H1 (cell line): Measurements from ENCODE around the gene NEGR1. TPM values are rescaled to one million over a fixed set of nuclear protein-coding genes. Genes with fewer than 3 reads are reported as not detected.

Experiments
- CTCF ChIA-PET: fragments of 300-600 bp; sonication (Branson Sonifier 250); formaldehyde crosslinking; loops from one replicate; lab custom pipeline; 2021; ENCODE audit not compliant: partially characterized antibody; lab: Charles Lee
- POLR2A ChIA-PET: fragments of 300-600 bp; sonication (Branson Sonifier 250); formaldehyde crosslinking; loops from one replicate; lab custom pipeline; 2021; ENCODE audit warnings: inconsistent platforms; ENCODE audit not compliant: partially characterized antibody; lab: Charles Lee
- DNase-seq, 2 experiments: peaks; one replicate each; pipeline versions ENCODE4 v3.0.0 to v3.0.0-alpha.2; 2010 to 2022; ENCODE audit warnings: low spot score in 2 of 2, low read depth in 1 of 2, mixed read lengths in 1 of 2
- FAIRE-seq: peaks from 2 replicates; lab custom pipeline; 2011; peaks lifted over from hg19 to GRCh38; lab: Jason Lieb, UNC
- H2AFZ ChIP-seq: 2 replicates; pipeline ENCODE4 v1.8.1; 2012; ENCODE audit warnings: low read length, inconsistent platforms
- H2AK5ac ChIP-seq: 2 replicates; pipeline ENCODE4 v1.6.1; 2013; ENCODE audit warnings: low read depth, low read length
- H2BK120ac ChIP-seq: replicated peaks from 2 replicates; pipeline ENCODE3; 2013; ENCODE audit warnings: low read depth, low read length, inconsistent platforms
- H2BK12ac ChIP-seq: 2 replicates; pipeline ENCODE4 v1.6.1; 2013; ENCODE audit warnings: low read depth, low read length
- H2BK15ac ChIP-seq: 2 replicates; pipeline ENCODE4 v1.6.1; 2013; ENCODE audit warnings: low read length
- H2BK20ac ChIP-seq: 2 replicates; pipeline ENCODE4 v1.6.1; 2013; ENCODE audit warnings: low read length
- H2BK5ac ChIP-seq: 2 replicates; pipeline ENCODE4 v1.6.1; 2013; ENCODE audit warnings: low read depth, low read length
- H3K14ac ChIP-seq: 2 replicates; pipeline ENCODE4 v1.6.1; 2013; ENCODE audit warnings: inconsistent platforms; ENCODE audit not compliant: insufficient read length
- H3K18ac ChIP-seq: 2 replicates; pipeline ENCODE4 v1.6.1; 2013; ENCODE audit warnings: low read length; ENCODE audit errors: extremely low read depth
- H3K23ac ChIP-seq: 2 replicates; pipeline ENCODE4 v1.6.1; 2013; ENCODE audit warnings: inconsistent platforms; ENCODE audit not compliant: insufficient read length
- H3K23me2 ChIP-seq: 2 replicates; pipeline ENCODE4 v1.6.1; 2013; ENCODE audit warnings: low read depth, low read length
- H3K27ac ChIP-seq: 2 replicates; pipeline ENCODE4 v1.6.1; 2011; ENCODE audit warnings: low read depth, low read length, inconsistent platforms
- H3K27me3 ChIP-seq, 4 experiments: replicated peaks in 1 of 4; 1 replicate in 1 of 4; 2 replicates in 3 of 4; pipeline versions ENCODE4 v1.6.1 to v1.8.1; 2011 to 2013; ENCODE audit warnings: low read length in 3 of 4, mild to moderate bottlenecking in 3 of 4, inconsistent platforms in 2 of 4, mixed read lengths in 2 of 4, moderate library complexity in 1 of 4; ENCODE audit not compliant: control insufficient read depth in 3 of 4, insufficient read depth in 3 of 4; ENCODE audit errors: extremely low read depth in 1 of 4
- H3K36me3 ChIP-seq, 4 experiments: 2 replicates each; pipeline versions ENCODE4 v1.6.1 to v1.8.1; 2011 to 2013; ENCODE audit warnings: mild to moderate bottlenecking in 4 of 4, low read length in 3 of 4, moderate library complexity in 2 of 4, control low read depth in 1 of 4, inconsistent platforms in 1 of 4; ENCODE audit not compliant: insufficient read depth in 4 of 4, control insufficient read depth in 2 of 4
- H3K4ac ChIP-seq: replicated peaks from 2 replicates; pipeline ENCODE3; 2013; ENCODE audit warnings: low read length, low read depth, mixed read lengths, inconsistent platforms; ENCODE audit not compliant: insufficient read length
- H3K4me1 ChIP-seq, 4 experiments: replicated peaks in 1 of 4; 1 replicate in 1 of 4; 2 replicates in 3 of 4; pipeline versions ENCODE4 v1.6.1 to v1.8.1; 2011 to 2013; ENCODE audit warnings: low read length in 3 of 4, inconsistent platforms in 2 of 4, mixed read lengths in 1 of 4; ENCODE audit not compliant: insufficient read depth in 4 of 4, control insufficient read depth in 3 of 4
- H3K4me2 ChIP-seq, 2 experiments: 2 replicates each; pipeline versions ENCODE4 v1.6.1 to v1.8.1; 2011 to 2013; ENCODE audit warnings: low read depth in 2 of 2, low read length in 2 of 2, control low read depth in 1 of 2, inconsistent platforms in 1 of 2, mild to moderate bottlenecking in 1 of 2; ENCODE audit not compliant: insufficient read depth in 1 of 2
- H3K4me3 ChIP-seq, 4 experiments: fragments of 200-600, 300-600 bp in 1 of 4; sonication (generic), shearing (Covaris generic), sonication (Bioruptor Twin) in 1 of 4; 2 replicates each; pipeline versions ENCODE4 v1.5.1 to v1.8.1; 2011 to 2016; ENCODE audit warnings: low read length in 4 of 4, low read depth in 3 of 4, control low read depth in 2 of 4, inconsistent platforms in 2 of 4, mild to moderate bottlenecking in 2 of 4, mixed read lengths in 1 of 4, moderate library complexity in 1 of 4; ENCODE audit not compliant: insufficient read depth in 2 of 4; ENCODE audit errors: extremely low read depth in 1 of 4
- H3K56ac ChIP-seq: replicated peaks from 2 replicates; pipeline ENCODE3; 2013; ENCODE audit warnings: low read depth, mild to moderate bottlenecking, mixed read lengths, low read length, inconsistent platforms; ENCODE audit not compliant: insufficient read length
- H3K79me1 ChIP-seq: 2 replicates; pipeline ENCODE4 v1.6.1; 2013; ENCODE audit warnings: low read depth, low read length, control low read depth
- H3K79me2 ChIP-seq, 2 experiments: 2 replicates each; pipeline versions ENCODE4 v1.6.1 to v1.8.1; 2012 to 2013; ENCODE audit warnings: low read length in 2 of 2, mild to moderate bottlenecking in 2 of 2, inconsistent platforms in 1 of 2; ENCODE audit not compliant: insufficient read depth in 2 of 2, control insufficient read depth in 1 of 2
- H3K9ac ChIP-seq, 4 experiments: replicated peaks in 1 of 4; 1 replicate in 1 of 4; 2 replicates in 3 of 4; pipeline versions ENCODE4 v1.6.1 to v1.8.1; 2011 to 2013; ENCODE audit warnings: low read depth in 3 of 4, low read length in 3 of 4, control low read depth in 2 of 4, mild to moderate bottlenecking in 2 of 4, moderate library complexity in 2 of 4, inconsistent platforms in 1 of 4; ENCODE audit errors: extremely low read depth in 1 of 4
- H3K9me3 ChIP-seq, 2 experiments: 2 replicates each; pipeline versions ENCODE4 v1.6.1 to v1.8.1; 2012 to 2013; ENCODE audit warnings: mild to moderate bottlenecking in 2 of 2, moderate library complexity in 2 of 2, control low read depth in 1 of 2, inconsistent platforms in 1 of 2, low read depth in 1 of 2, low read length in 1 of 2, mixed read lengths in 1 of 2; ENCODE audit not compliant: insufficient read depth in 2 of 2
- H4K20me1 ChIP-seq, 2 experiments: replicated peaks in 1 of 2; 2 replicates each; pipeline versions ENCODE3 to v1.8.1; 2011 to 2013; ENCODE audit warnings: inconsistent platforms in 2 of 2, low read length in 2 of 2, mild to moderate bottlenecking in 1 of 2; ENCODE audit not compliant: insufficient read depth in 2 of 2, control insufficient read depth in 1 of 2
- H4K5ac ChIP-seq: 2 replicates; pipeline ENCODE4 v1.6.1; 2013; ENCODE audit warnings: low read length, low read depth, mixed read lengths, inconsistent platforms; ENCODE audit not compliant: insufficient read length
- H4K8ac ChIP-seq: 2 replicates; pipeline ENCODE4 v1.8.0; 2013; ENCODE audit warnings: mild to moderate bottlenecking, moderate library complexity, low read length, inconsistent platforms; ENCODE audit not compliant: insufficient read depth; ENCODE audit errors: extremely low read depth
- H4K91ac ChIP-seq: replicated peaks from 2 replicates; pipeline ENCODE3; 2013; ENCODE audit warnings: low read length, mixed read lengths, inconsistent platforms; ENCODE audit not compliant: insufficient read length
- BRCA1 ChIP-seq: IDR thresholded peaks from 2 replicates; pipeline ENCODE4 v1.6.1; 2012; ENCODE audit warnings: low read depth, low read length, improper control_type of control experiment
- SIRT6 ChIP-seq: IDR thresholded peaks from one replicate; pipeline ENCODE4 v1.7.1; 2012; ENCODE audit warnings: low read length, inconsistent platforms
- SP1 ChIP-seq: IDR thresholded peaks from 2 replicates; pipeline ENCODE4 v1.6.1; 2011; ENCODE audit warnings: low read depth, low read length
- WGBS, 2 experiments: shearing (Covaris generic) in 1 of 2; methylation state at CpG; one replicate each; pipeline versions ENCODE4 v1.1.6 to v1.1.7; 2013 to 2015; ENCODE audit warnings: low lambda C conversion rate in 2 of 2, mixed read lengths in 2 of 2, inconsistent platforms in 1 of 2, low coverage in 1 of 2, missing lambda C conversion rate in 1 of 2; ENCODE audit not compliant: insufficient replicate concordance in 2 of 2, insufficient coverage in 1 of 2, insufficient read length in 1 of 2; ENCODE audit errors: extremely low coverage in 1 of 2, missing lambda C conversion rate in 1 of 2; 5-methylcytosine and 5-hydroxymethylcytosine counted together
- polyA plus RNA-seq, 7 experiments: library from polyadenylated mRNA; depleted of rRNA in 3 of 7; stranded (reverse) in 5 of 7; unstranded in 2 of 7; fragments of >200 nt in 5 of 7; fragments of 200-250 nt in 2 of 7; gene quantifications; 1 replicate in 5 of 7; 2 replicates in 1 of 7; 4 replicates in 1 of 7; pipeline versions ENCODE4 v1.2.1 to v1.2.3, GENCODE V29; 2011 to 2013; ENCODE audit warnings: missing spikeins in 2 of 7, mixed read lengths in 2 of 7
- total RNA-seq: library from RNA; stranded (reverse); fragmentation: NEBNext Ultra II Directional; extraction: Animal tissue kit (Norgen Biotek cat#: 25700); gene quantifications from 2 replicates; pipeline ENCODE4 v1.2.1, GENCODE V29; 2021

Gene NEGR1
- total and polyA plus RNA-seq, 2 of the 8 experiments (the other 6 are each of a cell fraction or from before 2014, with no cell fraction given): 0.71 to 1.3 TPM

DNA sequence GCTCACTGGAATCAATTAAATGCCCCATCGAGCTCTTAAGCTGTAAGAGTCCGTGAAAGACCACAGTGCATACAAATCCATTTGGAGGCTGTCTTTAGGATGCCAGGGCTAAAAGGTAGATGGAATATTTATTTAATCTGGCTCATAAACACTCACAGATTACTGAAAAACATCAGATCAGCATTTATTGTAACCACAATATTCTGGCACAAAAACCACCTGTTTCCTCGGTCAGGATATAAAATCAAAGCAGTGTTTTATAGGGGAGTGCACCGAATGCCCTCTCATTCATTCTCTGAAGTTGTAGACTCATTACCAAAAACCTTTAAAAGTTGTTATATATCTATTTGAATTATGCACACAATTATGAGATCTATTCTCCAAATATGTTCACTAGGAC, 500.9 kb downstream of the NEGR1 start:
- ChIA-PET POLR2A (no interaction called here), CTCF (no interaction called here)
- Histone ChIP-seq H3K23me2 (no peaks in the 10 kb centered on the region), H4K8ac (no peak overlapping the region), H2BK5ac (no peak overlapping the region), H3K9ac (no peak overlapping the region), H3K27ac (no peak overlapping the region), H3K4ac (no peak overlapping the region), H3K36me3 (no peaks in the 10 kb centered on the region), H2AK5ac (no peak overlapping the region), H3K23ac (no peak overlapping the region), H3K4me3 (no peak overlapping the region), H2BK120ac (no peak overlapping the region), H2BK12ac (no peak overlapping the region), H4K20me1 (no peaks in the 10 kb centered on the region), H3K56ac (no peak overlapping the region), H3K4me1 (peaks cover 0 to 3% (median 0%) of the 10 kb centered on the region in 4 experiments; a peak in 3 of 7 replicates), H3K9me3 (no peaks in the 10 kb centered on the region), H3K18ac (no peak overlapping the region), H3K4me2 (no peak overlapping the region), H3K79me1 (no peaks in the 10 kb centered on the region), H2BK15ac (no peak overlapping the region), H4K91ac (no peak overlapping the region), H3K79me2 (no peaks in the 10 kb centered on the region), H4K5ac (no peak overlapping the region), H3K14ac (no peak overlapping the region), H2AFZ (no peak overlapping the region), H2BK20ac (no peak overlapping the region), H3K27me3 (no peaks in the 10 kb centered on the region)
- TF ChIP-seq SP1: no peak
- TF ChIP-seq SIRT6: no peak
- TF ChIP-seq BRCA1: no peak
- WGBS, 2 experiments: 96% methylated on average over 4 of the region's 4 CpGs; no CpG with 5 or more reads in 1 of the 2 experiments
- FAIRE-seq (no peak), DNase-seq (no peak)
